Measurements from ENCODE around the gene NKX2-2. TPM values are rescaled to one million over a fixed set of nuclear protein-coding genes. Genes with fewer than 3 reads are reported as not detected.

Gene NKX2-2
- not detected for total RNA-seq

DNA sequence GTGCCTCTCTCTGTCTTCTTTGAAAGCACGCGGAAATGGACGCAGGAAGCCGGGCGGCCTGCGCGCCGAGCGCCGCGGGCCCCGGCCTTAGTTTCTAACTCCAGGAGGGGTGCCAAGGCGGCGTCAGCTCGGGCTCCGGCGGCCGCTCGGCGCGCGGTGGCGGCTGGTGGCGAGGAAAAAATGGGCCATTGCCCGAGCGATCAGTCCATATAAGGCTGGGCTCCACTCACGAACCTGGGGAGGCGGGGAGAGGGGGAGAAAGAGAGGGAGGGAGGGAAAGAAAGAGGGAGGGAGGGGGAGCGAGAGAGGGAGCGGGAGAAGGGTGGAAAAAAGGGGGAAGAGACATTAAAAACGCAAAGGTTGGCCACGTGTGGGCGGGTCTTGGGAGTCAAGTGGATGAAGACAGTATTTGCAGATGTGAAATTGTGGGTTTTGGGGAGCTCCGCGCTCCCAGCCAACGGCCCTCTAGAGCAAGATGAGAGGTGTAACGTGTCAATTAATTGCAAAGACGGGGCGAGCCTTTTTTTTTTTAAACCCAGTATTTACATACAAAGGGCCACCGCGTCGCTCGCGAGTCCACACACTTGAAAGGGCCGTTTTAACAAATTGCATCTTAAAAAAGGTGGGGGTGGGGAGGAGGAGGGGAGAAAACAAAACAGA, at the start of gene NKX2-2:
NKX2-2 (minus strand) TSS at position 184 of the 660 bp plus-strand sequence. CDS start 395 bp downstream, outside the sequence.
- no peak for DNase-seq (ENCODE audit: low spot score)

DNA sequence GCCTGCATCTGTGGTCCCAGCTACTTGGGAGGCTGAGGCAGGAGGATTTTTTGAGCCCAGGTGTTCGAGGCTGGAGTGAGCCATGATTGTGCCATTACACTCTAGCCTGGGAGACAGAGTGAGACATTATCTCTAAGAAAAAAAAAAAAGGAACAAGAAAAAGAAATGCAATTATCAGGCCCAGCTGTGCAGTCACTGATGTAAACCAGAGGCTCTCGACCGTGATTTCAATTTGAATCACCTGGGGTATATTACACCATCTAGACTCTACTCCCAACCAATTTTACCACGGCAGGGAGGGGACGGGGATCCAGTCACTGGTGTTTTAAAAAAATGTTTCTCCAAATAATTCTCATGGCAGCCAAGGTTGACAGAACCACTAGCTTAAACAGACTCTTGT, 48.8 kb upstream of the NKX2-2 start:
- DNase-seq (ENCODE audit: low spot score) = no peak

DNA sequence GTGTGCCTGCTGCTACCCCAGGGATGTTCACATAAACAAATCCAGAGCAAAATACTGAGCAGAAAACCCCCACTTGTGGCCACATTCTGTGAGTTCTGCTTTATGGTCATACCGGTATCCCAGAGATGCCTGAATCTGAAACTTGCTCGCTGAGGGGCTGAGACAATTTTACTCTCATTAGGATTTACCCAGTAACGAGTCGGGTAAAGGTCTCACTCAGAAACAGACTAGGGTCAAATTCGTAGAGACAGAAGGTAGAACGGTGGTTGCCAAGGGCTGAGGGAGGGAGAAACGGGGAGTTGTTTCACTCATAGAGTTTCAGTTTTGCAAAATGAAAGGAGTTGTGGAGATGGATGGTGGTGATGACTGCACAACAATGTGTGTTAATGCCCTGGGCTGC, 45.4 kb upstream of the NKX2-2 start:
- no peak for DNase-seq (ENCODE audit: low spot score)

DNA sequence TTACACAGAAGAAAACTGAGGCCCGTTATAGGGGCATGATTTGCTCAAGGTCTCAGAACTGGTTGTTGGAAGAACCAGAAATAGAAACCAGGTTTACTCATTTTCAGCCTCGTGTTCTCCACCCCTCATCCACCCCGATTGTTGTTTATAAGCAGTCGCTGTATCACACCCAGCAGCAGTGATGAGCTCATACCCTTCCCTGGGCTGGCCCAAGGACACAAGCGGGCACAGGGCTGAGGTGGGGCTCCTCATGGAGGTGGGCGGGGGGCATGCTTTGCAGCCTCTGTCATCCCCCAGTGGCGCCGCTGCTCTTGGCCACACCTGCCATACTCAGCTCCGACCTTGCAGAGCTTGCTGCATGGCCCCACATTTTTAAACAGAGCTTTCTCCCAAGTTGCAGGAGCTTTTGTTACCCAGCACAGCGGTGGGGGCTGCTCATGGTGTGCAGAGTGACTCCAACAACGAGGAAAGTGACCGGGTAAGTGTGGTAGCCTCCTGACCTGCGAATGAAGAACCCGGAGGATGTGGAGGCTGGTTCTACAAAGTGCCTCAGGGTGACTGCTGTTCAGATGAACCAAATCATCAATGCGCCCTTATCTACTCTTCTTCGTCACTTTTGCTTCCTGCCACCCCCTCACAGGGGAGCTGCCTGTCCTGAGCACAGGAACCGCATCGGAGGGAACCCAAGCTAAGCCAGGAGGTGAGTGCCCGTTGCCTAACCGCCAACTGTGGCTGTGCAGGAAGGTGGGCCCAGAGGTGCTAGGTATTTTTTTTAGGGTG, 43.6 kb upstream of the NKX2-2 start:
- no peak for DNase-seq (ENCODE audit: low spot score)

DNA sequence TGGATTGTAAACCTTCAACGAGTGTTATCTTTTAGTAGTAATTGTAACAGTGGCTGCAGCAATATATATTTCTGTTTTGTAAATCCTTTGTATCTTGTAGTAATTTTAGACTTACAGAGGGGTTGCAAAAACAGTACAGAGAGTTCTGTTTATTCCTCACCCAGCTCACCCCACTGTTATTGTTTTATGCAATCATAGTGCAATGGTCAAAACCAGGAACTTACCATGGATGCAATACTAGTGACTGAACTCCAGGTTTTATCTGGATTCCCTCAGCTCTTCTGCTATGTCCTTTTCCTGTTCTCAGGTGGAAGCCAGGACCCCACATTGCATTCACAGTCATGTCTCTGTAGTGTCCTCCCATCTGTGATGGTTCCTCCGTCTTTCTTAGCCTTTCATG, 42.5 kb upstream of the NKX2-2 start:
- no peak for DNase-seq (ENCODE audit: low spot score)

DNA sequence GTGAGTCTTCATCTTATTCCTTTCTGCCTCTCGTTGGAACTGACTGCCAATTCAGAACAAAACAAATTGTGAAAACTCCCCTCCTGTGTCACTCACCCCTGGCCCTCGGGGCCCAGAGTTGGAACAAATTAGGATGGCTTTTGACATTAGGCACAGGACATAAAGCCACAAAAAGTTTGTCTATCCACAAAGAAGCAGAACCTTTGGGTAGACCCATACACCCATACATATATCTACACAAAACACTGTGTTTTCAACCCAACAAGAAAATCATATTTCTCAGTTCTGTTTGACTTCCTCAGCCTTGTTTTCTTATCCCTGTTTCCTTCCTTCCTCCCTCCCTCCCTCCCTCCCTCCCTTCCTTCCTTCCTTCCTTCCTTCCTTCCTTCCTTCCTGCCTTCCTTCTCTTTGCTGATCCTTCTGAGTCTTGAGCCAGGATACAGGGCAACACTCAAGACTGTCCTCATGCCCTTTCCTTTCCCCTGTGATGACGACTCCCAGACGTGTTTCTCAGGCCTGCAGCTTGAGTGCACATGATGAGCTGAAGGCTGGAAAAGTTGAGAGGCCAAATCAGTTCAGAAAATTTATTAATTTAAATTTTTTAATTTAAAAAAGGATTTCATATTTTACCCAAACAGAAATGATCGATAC, 41.7 kb upstream of the NKX2-2 start:
- no peak for DNase-seq (ENCODE audit: low spot score)

DNA sequence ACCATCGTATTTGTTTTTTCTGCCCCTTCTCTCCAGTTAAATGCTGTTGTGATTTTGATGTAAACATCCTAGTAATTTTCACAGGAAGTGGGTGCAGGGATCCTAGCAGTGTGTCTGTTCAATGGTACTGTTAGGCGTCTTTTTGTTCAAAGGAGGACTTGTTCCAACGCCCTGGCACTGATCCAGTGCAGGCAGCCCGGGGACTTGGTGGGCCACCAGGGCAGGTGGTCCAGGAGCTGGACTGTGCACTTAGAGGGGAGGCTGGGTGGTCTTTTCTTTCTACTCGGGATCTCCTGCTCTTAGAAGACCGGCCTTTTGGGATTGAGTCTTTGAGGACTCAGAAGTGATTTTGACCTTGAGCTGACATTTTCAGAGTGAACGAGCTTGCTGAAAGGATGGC, 41.1 kb upstream of the NKX2-2 start:
- no peak for DNase-seq (ENCODE audit: low spot score)

DNA sequence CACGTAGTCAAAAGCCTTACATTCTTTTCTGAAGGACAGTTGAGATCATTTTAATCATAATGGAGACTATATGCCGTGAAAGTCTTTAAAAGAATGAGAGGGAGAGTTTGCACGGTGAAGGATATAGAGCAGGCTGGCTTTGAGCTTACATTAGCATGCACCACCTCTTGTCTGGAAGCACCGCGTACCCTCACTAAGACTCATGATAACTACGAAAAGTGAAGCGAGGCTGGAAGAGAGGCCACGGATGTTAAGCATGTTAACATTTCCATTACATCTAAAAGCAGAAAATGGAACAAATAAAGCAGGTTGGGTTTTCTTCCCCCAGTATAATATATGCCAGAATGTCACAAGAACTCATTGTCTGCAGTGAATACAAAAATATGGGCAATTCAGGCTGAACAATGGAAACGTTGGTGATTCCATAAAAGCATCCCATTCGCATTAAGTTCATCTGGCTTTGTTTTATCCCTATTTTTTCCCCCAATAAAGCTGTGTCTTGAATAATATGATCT, 40.6 kb upstream of the NKX2-2 start:
- no peak for DNase-seq (ENCODE audit: low spot score)

DNA sequence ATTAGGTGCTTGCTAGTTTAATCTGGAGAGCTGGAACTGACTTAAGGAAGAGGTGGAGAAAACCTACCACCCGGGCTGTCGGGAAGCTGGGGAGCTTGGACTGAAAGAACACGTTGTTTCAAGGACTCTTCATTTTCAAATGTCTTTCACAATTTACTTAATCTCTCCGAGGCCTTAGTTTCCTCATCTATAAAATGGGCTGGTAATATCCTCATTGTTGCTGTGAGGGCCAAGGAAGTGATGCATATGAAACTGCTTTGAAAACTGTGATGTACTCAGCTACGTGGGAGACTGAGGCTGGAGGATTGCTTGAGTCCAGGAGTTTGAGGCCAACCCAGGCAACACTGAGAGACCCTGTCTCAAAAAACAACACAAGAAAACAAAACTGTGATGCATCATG, 36.7 kb upstream of the NKX2-2 start:
- no peak for DNase-seq (ENCODE audit: low spot score)

DNA sequence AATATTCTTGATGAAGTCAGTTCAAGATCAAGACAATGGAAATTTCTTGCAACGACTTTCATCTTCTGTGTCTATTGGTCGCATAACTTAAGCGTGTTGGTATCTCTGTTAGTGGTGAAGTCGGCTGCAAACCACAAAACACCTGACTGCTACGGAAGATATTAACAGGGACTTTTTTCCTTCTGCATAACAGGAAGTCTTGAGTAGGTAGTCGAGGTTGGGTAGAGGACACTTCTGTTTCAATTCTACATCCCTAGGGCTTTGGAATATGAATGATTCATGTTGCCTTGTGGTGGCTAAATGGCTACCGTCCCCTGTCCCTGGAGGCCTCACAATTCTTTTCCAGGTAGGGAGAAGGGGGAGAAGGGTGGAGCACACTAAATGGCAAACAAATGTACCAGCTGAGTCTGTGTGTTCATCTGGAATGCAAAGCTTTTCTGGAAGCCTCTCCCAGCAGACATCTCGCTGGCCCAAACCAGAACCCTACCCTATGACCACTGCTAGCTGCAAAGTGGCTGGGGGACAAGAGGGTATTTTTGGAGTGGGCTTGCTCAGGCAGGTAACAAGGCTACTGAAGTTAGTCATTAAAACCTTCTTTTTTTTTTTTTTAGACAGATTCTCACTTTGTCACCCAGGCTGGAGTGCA, 34.6 kb upstream of the NKX2-2 start:
- no peak for DNase-seq (ENCODE audit: low spot score)

DNA sequence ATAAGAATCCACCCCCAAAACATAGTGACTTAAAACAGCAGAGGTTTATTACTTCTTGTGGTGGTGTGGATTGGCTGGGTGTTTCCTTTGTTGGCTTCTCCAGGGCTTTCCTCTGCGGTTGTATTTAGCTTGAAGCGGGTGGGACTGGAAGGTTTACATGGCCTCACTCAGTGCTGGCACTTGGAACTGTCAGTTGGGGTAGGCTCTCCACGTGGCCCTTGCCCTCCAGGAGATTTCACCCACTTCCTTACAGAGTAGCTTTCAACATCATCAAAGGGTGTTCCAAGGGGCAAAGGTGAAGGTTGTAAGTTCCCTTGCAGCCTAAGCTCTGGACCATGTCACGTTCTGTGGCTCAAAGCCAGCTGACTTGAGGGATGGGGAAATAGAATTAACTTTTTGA, 32.5 kb upstream of the NKX2-2 start:
- no peak for DNase-seq (ENCODE audit: low spot score)

DNA sequence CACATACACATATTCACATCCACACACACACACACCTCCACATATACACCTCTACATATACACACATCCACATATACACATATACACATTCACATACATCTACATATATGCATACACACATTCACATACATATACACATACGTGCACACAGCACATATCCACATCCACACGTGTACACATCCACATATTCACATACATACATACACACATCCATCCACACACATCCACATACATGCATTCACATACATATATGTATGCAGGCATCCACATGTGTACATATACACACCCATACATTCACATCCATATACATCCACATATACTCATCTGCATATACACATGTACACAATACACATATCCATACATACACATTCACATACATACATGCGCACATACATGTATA, 25.6 kb upstream of the NKX2-2 start:
- no peak for DNase-seq (ENCODE audit: low spot score)

DNA sequence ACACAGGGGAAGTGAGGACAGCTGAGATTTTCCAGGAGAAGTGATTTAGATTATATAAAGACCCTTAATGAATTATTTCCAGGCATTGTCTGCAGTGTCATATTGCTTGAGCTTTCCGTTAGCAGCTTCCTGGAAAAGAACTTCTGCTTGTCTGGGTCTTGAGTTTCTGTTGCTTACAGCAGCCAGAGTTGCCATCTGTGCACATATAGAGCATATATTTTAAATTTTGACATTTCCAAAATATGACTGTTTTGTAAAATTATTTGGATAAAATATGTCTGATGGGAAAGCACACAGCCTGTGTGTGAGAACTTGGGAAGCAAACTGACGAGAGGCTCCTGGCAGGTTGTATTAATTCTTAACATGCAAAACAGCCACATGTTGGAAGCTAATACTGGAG, 21.0 kb upstream of the NKX2-2 start:
- no peak for DNase-seq (ENCODE audit: low spot score)

DNA sequence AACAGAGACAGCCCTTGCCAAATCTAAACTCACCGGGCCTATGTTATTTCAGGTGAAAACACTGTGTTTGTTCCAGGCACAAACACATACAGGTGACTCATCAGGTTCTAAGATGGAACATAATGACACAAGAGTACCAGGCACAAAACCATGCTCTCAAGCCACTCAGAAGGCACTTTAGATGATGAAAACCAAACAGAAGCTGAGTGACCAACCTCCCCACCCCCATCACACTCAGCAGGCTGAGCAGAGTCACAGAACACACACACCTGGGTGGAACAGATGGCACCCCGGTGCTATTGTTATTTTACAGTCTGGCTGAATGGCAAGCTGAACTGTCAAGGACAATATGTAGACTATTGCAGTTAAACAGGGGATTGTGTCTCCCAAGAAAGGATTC, 20.6 kb upstream of the NKX2-2 start:
- no peak for DNase-seq (ENCODE audit: low spot score)

DNA sequence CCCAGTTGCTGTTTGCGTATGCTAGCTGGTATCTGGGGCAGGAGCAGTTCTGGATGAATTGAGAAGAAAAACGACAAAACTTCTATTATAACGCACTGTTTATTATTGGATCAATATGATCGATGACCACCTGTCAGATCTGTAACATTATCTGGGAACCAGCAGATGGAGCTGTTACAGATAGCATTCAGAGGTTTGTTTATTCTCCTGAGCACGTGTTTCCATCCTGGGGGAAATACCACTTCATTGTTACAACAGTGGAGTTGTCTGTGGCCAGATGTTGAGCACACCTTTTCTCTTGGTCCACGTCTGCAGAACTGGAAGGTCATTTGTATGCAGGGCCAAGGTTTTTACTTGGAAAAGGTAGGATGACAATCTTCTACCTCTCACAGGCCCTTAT, 16.0 kb upstream of the NKX2-2 start:
- no peak for DNase-seq (ENCODE audit: low spot score)

DNA sequence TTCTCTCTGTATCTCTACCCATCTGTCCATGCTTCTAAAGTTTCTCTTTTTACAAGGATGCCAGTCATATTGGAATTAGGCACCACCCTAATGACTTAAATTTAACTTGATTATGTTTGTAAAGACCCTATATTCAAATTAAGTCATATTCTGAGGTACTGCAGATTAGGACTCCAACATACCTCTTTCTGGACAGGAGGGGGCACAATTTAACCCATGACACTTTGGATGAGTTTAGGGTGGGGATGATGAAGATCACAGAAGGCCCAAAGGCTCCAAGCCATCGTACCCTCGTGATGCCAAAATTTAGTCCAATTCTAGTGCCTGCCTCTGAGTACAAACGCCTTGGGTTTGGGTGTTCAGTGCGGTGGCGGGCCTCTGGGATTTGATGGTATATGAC, 15.0 kb upstream of the NKX2-2 start:
- no peak for DNase-seq (ENCODE audit: low spot score)

DNA sequence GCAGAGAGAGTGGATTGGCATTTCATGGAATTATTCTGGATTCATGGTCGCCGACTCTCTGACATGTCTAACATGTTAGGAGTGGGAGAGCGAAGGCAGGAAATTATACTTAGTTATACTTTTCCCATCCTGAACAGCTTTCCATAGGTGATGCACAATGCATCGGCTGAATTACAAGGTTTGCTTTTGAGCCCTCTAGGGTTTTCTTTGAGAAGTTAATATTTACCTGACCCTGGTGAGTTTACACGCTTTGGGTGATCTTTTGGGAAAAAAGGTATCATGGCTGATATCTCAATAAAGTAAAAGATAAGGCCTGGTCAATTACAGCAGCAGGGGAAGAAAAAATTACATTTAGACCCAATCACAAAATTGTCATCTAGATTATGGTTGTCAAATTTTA, 14.0 kb upstream of the NKX2-2 start:
- DNase-seq (ENCODE audit: low spot score) = no peak

DNA sequence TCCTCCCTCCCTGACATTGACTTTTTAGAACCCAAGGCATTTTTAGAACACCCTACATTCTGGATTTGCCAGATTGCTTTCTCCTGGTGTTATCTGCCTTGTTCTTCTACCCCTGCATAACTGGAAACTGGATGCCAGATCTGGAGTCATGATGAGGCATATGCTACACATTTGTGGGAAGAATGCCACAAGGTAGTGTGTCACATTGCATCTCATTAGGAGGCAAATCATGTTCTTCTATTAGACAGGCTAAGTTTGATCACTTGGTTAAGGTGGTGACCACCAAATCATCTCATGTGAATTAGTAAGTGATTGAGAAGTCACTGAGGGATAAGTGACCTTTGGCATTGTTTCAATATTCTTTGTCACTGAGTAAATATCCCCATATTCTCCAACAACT, 12.9 kb upstream of the NKX2-2 start:
- no peak for DNase-seq (ENCODE audit: low spot score)

DNA sequence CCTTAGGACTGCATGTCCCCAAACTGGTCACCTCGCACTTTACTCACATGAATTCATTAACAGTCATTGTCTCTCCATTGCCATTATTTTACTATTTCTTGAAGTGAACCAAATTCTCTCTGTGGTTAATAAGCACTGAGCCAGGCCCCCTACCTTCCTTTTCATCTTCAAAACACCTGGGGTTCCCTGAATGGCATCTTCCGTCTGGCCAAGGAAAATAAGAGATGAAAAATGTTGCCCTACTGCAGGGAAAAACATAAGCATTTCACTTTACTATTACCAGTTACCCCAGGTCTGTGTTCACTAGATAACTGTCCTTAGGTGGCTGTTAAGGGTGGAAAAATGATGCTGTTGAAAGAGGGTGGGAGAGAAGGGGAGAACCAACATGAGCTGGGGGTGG, 10.0 kb upstream of the NKX2-2 start:
- no peak for DNase-seq (ENCODE audit: low spot score)

DNA sequence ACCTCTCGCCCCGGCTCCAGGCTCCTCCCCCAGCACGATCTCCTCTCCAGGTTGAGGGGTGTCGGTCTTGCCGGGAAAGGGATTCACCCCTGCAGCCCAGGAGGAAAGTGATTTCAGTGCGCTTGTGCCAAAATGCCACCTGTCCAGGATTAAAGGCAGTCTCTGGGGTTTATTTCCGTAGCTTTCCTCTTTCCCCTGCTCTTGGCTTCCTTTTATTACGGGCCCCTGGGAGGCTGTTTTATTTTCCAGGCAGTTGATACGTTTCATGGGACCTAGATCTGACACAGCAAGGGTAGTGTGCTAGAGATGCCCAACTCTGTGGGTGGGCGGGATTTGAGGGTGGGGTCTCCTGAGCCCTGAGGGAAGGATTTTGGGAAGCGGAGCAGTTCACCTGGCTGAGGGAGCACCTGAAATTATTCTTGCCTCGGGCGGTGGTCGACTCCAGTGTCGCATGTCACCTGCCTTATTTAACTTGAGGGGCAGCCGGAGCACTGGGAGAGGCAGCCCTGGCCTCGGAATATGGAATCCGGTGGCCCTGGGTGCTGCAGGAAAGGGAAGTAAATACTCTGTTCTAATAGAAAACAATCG, 9.5 kb upstream of the NKX2-2 start:
- no peak for DNase-seq (ENCODE audit: low spot score)

DNA sequence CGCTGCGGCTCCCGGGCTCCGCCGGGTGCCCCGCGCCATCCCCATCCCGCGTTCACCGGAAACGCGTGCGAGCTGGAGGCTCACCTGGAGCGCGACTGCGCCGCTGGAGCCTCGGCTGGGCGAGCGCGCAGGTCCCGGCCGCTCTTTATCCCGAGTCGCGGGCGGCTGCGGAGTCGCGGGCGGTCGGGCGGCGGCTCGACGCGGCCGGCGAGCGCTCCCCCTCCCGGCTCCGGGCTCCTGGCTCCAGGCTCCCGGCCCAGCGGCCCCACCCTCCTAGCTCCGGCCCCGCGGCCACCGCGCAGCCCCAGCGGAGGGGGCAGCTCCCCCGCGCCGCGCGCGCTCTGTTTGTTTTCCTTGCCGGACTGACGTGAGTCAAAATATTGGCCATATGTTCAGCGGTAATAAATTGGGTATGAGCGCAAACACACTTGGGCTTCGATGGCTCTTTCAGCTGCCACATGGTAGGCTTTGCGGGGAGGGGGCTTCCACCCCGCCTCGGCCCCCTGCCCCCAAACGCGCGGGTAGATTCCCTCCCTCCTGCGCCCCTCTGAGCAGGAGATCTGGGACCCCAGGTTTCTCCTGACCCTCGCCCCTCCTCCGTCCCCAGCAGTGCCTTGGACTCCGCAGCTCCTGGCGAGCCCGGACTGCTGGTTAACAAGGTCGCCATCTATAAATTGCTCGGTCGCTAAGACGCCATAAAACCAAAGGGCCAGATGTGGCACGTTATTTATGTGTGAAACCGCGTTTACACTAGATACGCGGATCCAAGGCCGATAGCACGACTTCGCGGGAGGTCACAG, 8.8 kb upstream of the NKX2-2 start:
- no peak for DNase-seq (ENCODE audit: low spot score)
